GM13977 (cell line): ENCODE measurements around the gene BRSK2.

Experiments used
- DNase-seq: peaks from one replicate; pipeline ENCODE4 v3.0.0; 2012; ENCODE audit warnings: low spot score
- in situ Hi-C: fragments of 300-500 bp; cut with MboI; formaldehyde crosslinking; loops from one replicate; pipeline ENCODE4 v1.12.0; 2022; ENCODE audit warnings: low sequenced_read_pairs, low pct_unique_long_range_greater_than_20kb, mixed read lengths, inconsistent platforms; ENCODE audit not compliant: unreplicated experiment
- TF ChIP-seq, protein P1 (sequence below): IDR thresholded peaks from 2 replicates; pipeline ENCODE4 v1.5.1; 2012; ENCODE audit warnings: mild to moderate bottlenecking, control low read depth; ENCODE audit not compliant: insufficient read depth; ENCODE audit errors: extremely low read depth, missing control alignments

The BRSK2 gene

GRCh38 chr11:1381793-1382425 lies 7.8 kb upstream of the BRSK2 start:
- in situ Hi-C loops = no loop called here
- TF ChIP-seq, protein P1, sequence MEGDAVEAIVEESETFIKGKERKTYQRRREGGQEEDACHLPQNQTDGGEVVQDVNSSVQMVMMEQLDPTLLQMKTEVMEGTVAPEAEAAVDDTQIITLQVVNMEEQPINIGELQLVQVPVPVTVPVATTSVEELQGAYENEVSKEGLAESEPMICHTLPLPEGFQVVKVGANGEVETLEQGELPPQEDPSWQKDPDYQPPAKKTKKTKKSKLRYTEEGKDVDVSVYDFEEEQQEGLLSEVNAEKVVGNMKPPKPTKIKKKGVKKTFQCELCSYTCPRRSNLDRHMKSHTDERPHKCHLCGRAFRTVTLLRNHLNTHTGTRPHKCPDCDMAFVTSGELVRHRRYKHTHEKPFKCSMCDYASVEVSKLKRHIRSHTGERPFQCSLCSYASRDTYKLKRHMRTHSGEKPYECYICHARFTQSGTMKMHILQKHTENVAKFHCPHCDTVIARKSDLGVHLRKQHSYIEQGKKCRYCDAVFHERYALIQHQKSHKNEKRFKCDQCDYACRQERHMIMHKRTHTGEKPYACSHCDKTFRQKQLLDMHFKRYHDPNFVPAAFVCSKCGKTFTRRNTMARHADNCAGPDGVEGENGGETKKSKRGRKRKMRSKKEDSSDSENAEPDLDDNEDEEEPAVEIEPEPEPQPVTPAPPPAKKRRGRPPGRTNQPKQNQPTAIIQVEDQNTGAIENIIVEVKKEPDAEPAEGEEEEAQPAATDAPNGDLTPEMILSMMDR = no peak
- DNase-seq = no peak

- DNase-seq = no peak
- TF ChIP-seq, protein P1 = no peak
- in situ Hi-C loops = no loop called here
These were observed 7.3 kb upstream of the BRSK2 start for GRCh38 chr11:1382429-1382828.

GRCh38 chr11:1382831-1383607 lies 6.7 kb upstream of the BRSK2 start:
- peak; percentile 90 for DNase-seq
- in situ Hi-C loops = no loop called here
- TF ChIP-seq, protein P1 = no peak

DNA sequence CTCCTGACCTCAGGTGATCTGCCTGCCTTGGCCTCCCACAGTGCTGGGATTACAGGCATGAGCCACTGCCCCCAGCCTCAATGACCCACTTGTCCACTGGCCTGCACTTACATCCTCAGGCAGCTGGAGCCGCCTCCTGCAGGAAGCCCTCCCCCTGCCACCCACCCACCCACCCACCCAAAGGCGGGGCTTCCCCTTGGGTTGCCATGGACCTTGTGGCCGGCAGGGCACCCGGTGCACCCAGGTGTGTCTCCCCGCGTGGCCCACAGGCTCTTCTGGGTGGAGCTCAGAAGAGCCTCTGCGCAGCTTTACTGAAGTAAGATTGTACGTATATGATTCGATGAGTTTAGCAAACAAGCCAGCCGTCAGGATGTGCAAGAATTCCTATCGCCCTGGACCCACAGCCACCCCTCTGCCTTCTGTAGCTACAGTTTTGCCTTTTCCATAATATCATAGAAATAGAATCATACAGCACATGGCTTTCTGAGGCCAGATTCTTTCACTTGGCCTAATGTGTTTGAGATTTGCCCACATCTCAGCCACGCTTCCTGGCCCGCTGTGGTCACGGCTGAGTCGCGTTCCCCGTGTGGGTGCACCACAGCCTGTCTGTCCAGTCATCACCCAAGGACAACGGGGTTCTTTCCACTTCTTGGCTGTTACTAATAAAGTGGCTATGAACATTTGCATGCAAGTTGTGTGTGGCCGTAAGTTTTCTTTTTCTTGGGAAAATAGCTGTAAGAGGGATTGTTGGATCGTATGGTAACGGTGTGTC lies 5.3 kb upstream of the BRSK2 start:
- in situ Hi-C loops = no loop called here
- DNase-seq = no peak
- TF ChIP-seq, protein P1 = no peak

- in situ Hi-C loops = no loop called here
- DNase-seq = no peak
- TF ChIP-seq, protein P1 = no peak
These were observed 2.2 kb upstream of the BRSK2 start for GRCh38 chr11:1387521-1387920.

DNA sequence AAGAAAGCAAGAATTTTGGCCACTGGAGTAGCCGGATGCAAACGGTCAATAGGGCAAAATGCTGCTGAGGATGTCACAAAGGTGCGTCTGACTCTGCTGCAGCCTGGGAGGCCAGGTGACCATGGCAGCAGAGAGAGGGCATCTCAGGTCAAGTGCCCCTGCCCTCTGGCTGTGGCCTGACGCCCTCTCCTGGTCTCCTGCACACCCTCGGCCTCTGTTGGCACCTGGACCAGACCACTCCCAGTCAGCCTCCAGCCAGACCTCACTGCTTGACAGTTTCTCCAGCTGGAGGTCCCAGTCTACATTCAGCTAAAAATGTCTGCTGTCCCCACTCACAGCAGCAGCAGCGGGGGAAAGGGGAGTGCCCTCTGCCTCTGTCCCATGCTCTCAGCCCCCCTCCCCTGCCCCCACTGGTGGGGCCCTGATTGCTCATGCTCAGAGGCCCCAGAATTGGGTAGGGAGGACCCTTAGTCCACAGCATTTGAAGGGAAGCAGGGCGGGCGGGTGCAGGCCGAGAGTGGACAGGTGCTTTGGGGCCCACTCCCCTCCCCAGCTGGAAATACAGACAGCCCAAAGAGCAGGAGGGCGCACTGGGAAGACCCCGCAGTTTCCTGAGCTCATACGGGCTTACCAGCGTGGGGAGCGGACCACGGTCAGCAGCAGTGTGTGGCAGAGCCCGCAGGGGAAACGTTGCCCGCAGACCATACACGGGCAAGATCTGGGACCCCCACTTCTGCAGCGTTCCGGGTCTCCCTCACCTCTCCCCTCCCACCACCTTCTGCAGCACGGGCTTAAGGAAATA lies 1.6 kb upstream of the BRSK2 start:
- in situ Hi-C loops = no loop called here
- TF ChIP-seq, protein P1 = no peak
- DNase-seq = no peak
